Fibroblast of villous mesenchyme (primary cell): ENCODE data around the gene CHST10. TPM values are rescaled to one million over a fixed set of nuclear protein-coding genes. Genes with fewer than 3 reads are reported as not detected.
A peak's percentile ranks its signal among the peaks of the same experiment; 100 is the strongest.

ENCODE experiments used
- DNase-seq: peaks from one replicate; pipeline ENCODE4 v3.0.0-alpha.2; 2010; ENCODE audit warnings: low read depth
- H3K4me3 ChIP-seq: 2 replicates; pipeline ENCODE4 v1.5.1; 2011; ENCODE audit warnings: low read depth, mild to moderate bottlenecking, low read length
- CTCF ChIP-seq: IDR thresholded peaks from 2 replicates; pipeline ENCODE4 v1.5.1; 2012; ENCODE audit warnings: low read depth, mild to moderate bottlenecking, low read length; ENCODE audit not compliant: insufficient read depth
- total RNA-seq: library from RNA; depleted of rRNA; stranded (reverse); fragments of >200 nt; gene quantifications from 2 replicates; pipeline ENCODE4 v1.2.3, GENCODE V29; 2012

Gene CHST10
- total RNA-seq, 1 donor: 8.6 TPM

DNA sequence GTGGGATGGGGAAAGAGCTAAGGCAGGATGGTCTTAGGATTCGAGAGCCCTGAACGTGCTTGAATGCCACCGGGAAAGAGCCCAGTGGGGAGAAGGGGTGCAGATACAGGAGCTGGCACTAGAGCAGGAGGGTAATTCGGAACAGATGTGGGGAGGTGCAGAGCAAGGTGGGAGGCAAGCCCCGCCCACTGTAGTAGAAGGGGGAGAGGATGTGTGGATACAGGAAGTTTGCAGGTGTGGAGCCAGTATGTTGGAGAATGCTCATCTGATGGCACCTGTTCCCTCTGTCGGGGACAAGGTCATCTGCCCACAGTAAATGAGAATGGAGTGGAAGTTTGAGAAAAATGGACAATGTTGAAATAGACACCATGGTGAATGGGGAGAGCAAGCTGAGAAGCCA lies 28.8 kb downstream of the CHST10 start:
- DNase-seq: no peak
- TF ChIP-seq CTCF: no peak
- no peak overlapping the region for H3K4me3 ChIP-seq

DNA sequence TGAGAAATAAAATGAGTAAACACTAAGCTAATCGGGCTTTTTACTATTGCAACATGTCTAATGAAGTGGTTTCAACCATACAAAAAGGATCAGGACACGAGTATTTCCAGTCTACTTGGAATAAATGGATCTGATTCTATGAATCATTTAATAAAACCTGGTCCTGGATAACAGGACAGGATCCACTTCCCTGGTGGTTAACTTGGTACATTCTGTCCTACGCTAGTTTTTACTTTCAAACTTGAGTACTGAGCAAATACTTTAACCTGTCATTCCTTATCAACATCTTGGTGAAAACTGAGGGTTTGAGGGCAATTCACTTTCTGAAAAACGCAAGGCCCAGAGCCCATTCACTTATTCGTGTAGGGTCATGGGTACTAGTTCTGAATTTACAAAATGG lies 33.5 kb downstream of the CHST10 start:
- H3K4me3 ChIP-seq: no peak overlapping the region
- no peak for TF ChIP-seq CTCF
- DNase-seq: no peak

DNA sequence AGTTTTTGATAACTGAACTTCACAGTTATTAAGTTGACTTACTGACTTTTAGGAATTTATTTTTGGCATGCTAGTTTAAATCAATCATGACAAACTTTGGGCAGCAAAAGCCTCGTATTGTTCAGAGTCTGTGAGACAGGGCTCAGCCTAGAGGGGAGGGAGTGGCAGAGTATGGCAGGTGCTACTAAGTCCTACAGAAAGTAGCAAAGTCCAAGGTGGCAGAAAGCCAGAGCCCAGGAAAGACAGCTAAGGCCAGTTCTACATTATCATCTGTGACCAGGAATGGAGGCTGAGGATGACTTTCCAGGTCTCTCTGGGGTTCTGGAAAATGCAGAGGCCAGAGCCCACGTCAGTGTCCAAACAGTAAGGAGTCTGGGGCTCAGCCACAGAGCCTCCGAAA lies 34.2 kb downstream of the CHST10 start:
- no peak overlapping the region for H3K4me3 ChIP-seq
- DNase-seq: no peak
- TF ChIP-seq CTCF: no peak

- peak; percentile 97 for TF ChIP-seq CTCF
- H3K4me3 ChIP-seq: no peak overlapping the region
- DNase-seq: peak; percentile 85
Measured at GRCh38 chr2:100381240-100381639, 36.2 kb downstream of the CHST10 start.

DNA sequence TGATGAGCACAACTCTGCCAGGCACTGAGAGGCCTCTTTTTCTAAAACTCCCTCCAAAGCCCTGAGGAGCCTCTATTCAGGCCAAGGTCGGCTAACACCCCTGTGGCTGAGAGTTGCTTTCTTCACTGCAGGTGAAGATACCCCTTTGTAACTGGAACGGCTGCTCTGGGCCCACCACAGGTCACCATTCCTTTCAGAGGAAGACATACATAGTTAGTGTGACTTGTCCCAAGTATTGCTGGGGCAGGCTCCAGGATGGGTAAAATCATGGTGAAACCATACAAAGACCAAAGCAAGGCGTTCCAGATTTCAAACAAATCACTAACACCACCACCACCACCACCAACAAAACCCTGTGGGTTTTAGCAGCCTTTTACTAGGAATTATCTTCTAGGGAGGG lies 36.8 kb downstream of the CHST10 start:
- no peak for TF ChIP-seq CTCF
- no peak for DNase-seq
- H3K4me3 ChIP-seq: no peak overlapping the region

DNA sequence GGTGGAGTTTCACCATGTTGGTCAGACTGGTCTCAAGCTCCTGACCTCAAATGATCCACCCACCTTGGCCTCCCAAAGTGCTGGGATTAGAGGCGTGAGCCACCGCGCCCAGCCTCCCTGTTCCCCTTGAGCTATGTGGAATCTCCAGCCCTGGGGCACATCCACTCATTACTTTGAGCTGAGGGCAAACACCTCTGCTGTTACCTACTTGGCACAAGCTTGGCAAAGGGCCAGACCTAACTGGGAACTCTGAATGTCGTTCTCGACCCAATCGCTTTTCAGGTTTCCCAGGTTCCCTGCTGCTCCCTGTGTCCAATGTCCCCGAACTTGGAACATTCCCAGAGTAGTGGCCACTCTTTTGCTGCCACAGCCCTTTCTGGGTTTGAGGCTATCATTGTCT lies 40.6 kb downstream of the CHST10 start:
- no peak for TF ChIP-seq CTCF
- no peak for DNase-seq
- no peak overlapping the region for H3K4me3 ChIP-seq

GRCh38 chr2:100367163-100367562 lies 50.3 kb downstream of the CHST10 start:
- TF ChIP-seq CTCF: no peak

More at GRCh38 chr2:100367163-100367562, 50.3 kb downstream of the CHST10 start:
- DNase-seq: no peak
- no peak overlapping the region for H3K4me3 ChIP-seq
